Measurements from ENCODE around the gene CFAP157. TPM values are rescaled to one million over a fixed set of nuclear protein-coding genes. Genes with fewer than 3 reads are reported as not detected.

Gene CFAP157
- total RNA-seq, 1 experiment from 2014 or later, result not detected

DNA sequence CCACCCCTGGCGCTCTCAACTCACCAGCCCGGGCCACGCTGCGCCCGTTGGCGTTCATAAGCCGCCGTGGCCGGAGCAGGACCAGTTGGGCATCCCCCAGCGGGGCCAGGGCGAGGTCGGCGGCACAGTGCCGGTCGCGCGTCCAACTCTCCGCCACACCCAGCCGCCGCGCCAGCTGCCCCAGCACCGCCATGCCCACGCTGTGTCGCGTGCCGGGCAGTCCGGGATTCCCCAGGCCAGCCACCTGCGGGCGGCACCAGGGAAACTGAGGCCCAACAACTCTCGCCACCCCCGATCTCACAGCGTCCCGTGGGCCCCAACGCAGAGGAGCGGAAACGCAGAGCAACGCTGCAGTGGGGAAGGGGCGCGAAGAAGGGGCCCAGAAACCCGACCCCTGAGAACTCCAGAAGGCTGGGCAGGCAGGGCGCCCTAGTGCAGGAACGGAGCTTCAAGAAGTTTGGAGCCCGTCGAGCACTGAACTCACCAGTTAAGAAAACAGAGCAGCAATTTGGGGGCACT lies 8.2 kb downstream of the CFAP157 start:
- ChIA-PET POLR2A (interaction anchor here (0.6 to 2.9 kb wide), 19 partner anchors 8 to 291 kb away, joined by 3 to 14 read pairs (median 4); partner anchors contain the start of genes CDK9, CFAP157, FPGS and LRSAM1), CTCF (interaction anchor here (1.7 kb wide), 1 partner anchor 20 kb away, joined by 10 read pairs; the partner anchor contains the start of gene TOR2A)
- Mint-ChIP-seq H3K27ac (ENCODE audit: low read depth, unreplicated experiment) (peak overlapping the region; percentile 81), H3K4me1 (ENCODE audit: insufficient read depth, unreplicated experiment) (peaks cover 11% of the 10 kb centered on the region), H3K4me3 (ENCODE audit: unreplicated experiment) (peak overlapping the region; percentile 79), H3K9me3 (ENCODE audit: unreplicated experiment) (no peaks in the 10 kb centered on the region), H3K27me3 (ENCODE audit: insufficient read depth, unreplicated experiment) (no peaks in the 10 kb centered on the region), H3K36me3 (ENCODE audit: insufficient read depth, unreplicated experiment) (no peaks in the 10 kb centered on the region)
- TSS peak; percentile 42 for BruUV-seq (replicated peaks)
- no peak for TF ChIP-seq CTCF (IDR thresholded peaks at IDR 0.05; ENCODE audit: unreplicated experiment)
- intact Hi-C loops (cut with micrococcal nuclease), result no loop called here
- DNase-seq (ENCODE audit: unreplicated experiment), result no peak

GRCh38 chr9:127715470-127716337 lies 8.9 kb downstream of the CFAP157 start, which contains the start of the genes PTRH1 and TTC16:
Gene PTRH1 (minus strand): TSS chr9:127715663. CDS start chr9:127715639, 24 bp downstream.
Gene TTC16 (plus strand): TSS chr9:127716079. CDS start chr9:127716146, 67 bp downstream.
- H3K36me3 Mint-ChIP-seq (ENCODE audit: insufficient read depth, unreplicated experiment), result no peaks in the 10 kb centered on the region
- no peak for TF ChIP-seq CTCF (IDR thresholded peaks at IDR 0.05; ENCODE audit: unreplicated experiment)
- peak within 1 kb of the TSS; percentile 79 for H3K4me3 Mint-ChIP-seq (ENCODE audit: unreplicated experiment)
- no peaks in the 10 kb centered on the region for H3K9me3 Mint-ChIP-seq (ENCODE audit: unreplicated experiment)
- no TSS peak for BruUV-seq (replicated peaks)
- H3K27ac Mint-ChIP-seq (ENCODE audit: low read depth, unreplicated experiment), result peak within 1 kb of the TSS; percentile 81
- POLR2A ChIA-PET, result interaction anchor here (0.6 to 2.9 kb wide), 21 partner anchors 9 to 565 kb away, joined by 3 to 14 read pairs (median 3); partner anchors contain the start of genes CDK9, CFAP157, FPGS and ST6GALNAC4
- intact Hi-C loops (cut with micrococcal nuclease), result no loop called here
- CTCF ChIA-PET, result interaction anchor here (0.6 to 1.7 kb wide), 6 partner anchors 19 to 206 kb away, joined by 3 to 10 read pairs (median 4); partner anchors contain the start of gene TOR2A
- peak; percentile 95 for DNase-seq (ENCODE audit: unreplicated experiment)
- H3K4me1 Mint-ChIP-seq (ENCODE audit: insufficient read depth, unreplicated experiment), result peaks cover 13% of the 10 kb centered on the region
- no peaks in the 10 kb centered on the region for H3K27me3 Mint-ChIP-seq (ENCODE audit: insufficient read depth, unreplicated experiment)

DNA sequence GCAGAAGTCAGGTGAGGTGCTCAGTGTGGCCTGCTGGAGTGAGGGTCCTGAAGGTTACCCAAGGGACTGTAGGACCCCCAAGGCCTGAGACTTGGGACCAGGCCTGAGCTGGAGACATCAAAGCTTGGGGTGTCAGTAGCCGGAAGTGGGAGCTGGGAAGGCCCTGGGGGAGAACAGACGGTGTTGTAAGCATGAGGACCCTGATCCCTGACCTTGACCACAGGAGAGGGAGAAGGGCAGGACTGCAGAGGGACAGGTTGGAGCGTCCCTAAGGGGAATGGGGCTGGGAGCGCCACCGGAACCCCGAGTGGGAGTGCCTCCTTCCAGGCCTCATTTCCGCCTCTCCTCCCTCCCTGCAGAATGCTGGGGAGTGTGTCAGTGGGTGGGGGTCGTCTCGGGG lies 9.6 kb downstream of the CFAP157 start:
- no peaks in the 10 kb centered on the region for H3K9me3 Mint-ChIP-seq (ENCODE audit: unreplicated experiment)
- no peaks in the 10 kb centered on the region for H3K27me3 Mint-ChIP-seq (ENCODE audit: insufficient read depth, unreplicated experiment)
- no TSS peak for BruUV-seq (replicated peaks)
- H3K27ac Mint-ChIP-seq (ENCODE audit: low read depth, unreplicated experiment), result peak overlapping the region; percentile 81
- DNase-seq (ENCODE audit: unreplicated experiment), result no peak
- ChIA-PET CTCF (interaction anchor here (1.0 to 1.7 kb wide), 2 partner anchors 19 to 204 kb away, joined by 4 to 10 read pairs; partner anchors contain the start of gene TOR2A), POLR2A (interaction anchor here (0.6 to 2.9 kb wide), 8 partner anchors 8 to 565 kb away, joined by 3 to 14 read pairs (median 6); partner anchors contain the start of genes CDK9, STXBP1 and TOR2A)
- peaks cover 20% of the 10 kb centered on the region for H3K4me1 Mint-ChIP-seq (ENCODE audit: insufficient read depth, unreplicated experiment)
- intact Hi-C loops (cut with micrococcal nuclease), result no loop called here
- TF ChIP-seq CTCF (IDR thresholded peaks at IDR 0.05; ENCODE audit: unreplicated experiment), result no peak
- no peaks in the 10 kb centered on the region for H3K36me3 Mint-ChIP-seq (ENCODE audit: insufficient read depth, unreplicated experiment)
- peak overlapping the region; percentile 79 for H3K4me3 Mint-ChIP-seq (ENCODE audit: unreplicated experiment)

DNA sequence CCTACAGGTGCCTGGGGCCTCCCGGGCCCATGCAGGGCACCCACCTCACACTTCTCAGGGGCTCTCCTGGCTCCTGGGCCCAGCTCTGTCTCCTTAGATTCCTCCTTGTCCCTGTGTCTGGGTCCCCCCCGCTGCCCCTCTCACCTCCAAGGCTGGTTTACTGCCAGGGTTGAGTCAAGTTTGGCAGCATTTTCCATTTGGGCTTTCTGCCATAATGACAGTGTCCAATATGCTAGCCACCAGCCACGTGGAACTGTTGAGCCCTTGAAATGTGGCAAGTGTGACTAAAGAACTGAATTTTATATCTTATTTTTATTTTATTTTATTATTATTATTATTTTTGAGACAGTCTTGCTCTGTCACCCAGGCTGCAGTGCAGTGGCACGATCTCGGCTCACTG lies 11.0 kb downstream of the CFAP157 start:
- intact Hi-C loops (cut with micrococcal nuclease), result no loop called here
- H3K36me3 Mint-ChIP-seq (ENCODE audit: insufficient read depth, unreplicated experiment), result no peaks in the 10 kb centered on the region
- no peaks in the 10 kb centered on the region for H3K9me3 Mint-ChIP-seq (ENCODE audit: unreplicated experiment)
- DNase-seq (ENCODE audit: unreplicated experiment), result no peak
- POLR2A ChIA-PET, result interaction anchor here (0.7 kb wide), 1 partner anchor 139 kb away, joined by 3 read pairs; no protein-coding TSS in a partner anchor
- CTCF ChIA-PET, result interaction anchor here (0.6 to 1.7 kb wide), 2 partner anchors 128 to 321 kb away, joined by 3 to 4 read pairs; no protein-coding TSS in a partner anchor
- no peak overlapping the region for H3K4me3 Mint-ChIP-seq (ENCODE audit: unreplicated experiment)
- TF ChIP-seq CTCF (IDR thresholded peaks at IDR 0.05; ENCODE audit: unreplicated experiment), result no peak
- H3K27me3 Mint-ChIP-seq (ENCODE audit: insufficient read depth, unreplicated experiment), result no peaks in the 10 kb centered on the region
- peaks cover 23% of the 10 kb centered on the region for H3K4me1 Mint-ChIP-seq (ENCODE audit: insufficient read depth, unreplicated experiment)
- no peak overlapping the region for H3K27ac Mint-ChIP-seq (ENCODE audit: low read depth, unreplicated experiment)
- no TSS peak for BruUV-seq (replicated peaks)
